ENCODE results near the gene SDK1. TPM values are rescaled to one million over a fixed set of nuclear protein-coding genes. Genes with fewer than 3 reads are reported as not detected.

Gene SDK1
- total RNA-seq, 2 donors from 2014 or later: 19.8 to 32.4 TPM

GRCh38 chr7:3862774-3863173 lies 561.7 kb downstream of the SDK1 start:
- Histone ChIP-seq H3K9me3 (no peaks in the 10 kb centered on the region), H3K36me3 (replicated peaks in 1 of 2; ENCODE audit: insufficient read depth in 1 of 2, low read depth in 2 of 2) (no peaks in the 10 kb centered on the region), H3K27ac (no peak overlapping the region), H3K4me3 (no peak overlapping the region), H3K4me1 (no peaks in the 10 kb centered on the region), H3K27me3 (no peaks in the 10 kb centered on the region)
- ATAC-seq: no peak
- intact Hi-C loops (cut with DNase I): no loop called here
- TF ChIP-seq POLR2A (IDR thresholded peaks at IDR 0.05) (no peak), CTCF (IDR thresholded peaks at IDR 0.05) (no peak)
- 88% methylated on average over 4 of the region's 4 CpGs; no CpG with 5 or more reads in 1 of the 2 donors for WGBS, 2 donors
- no peak for DNase-seq

- H3K4me3 ChIP-seq: no peak overlapping the region
- 88% methylated on average over 5 of the region's 5 CpGs for WGBS, 2 donors
- TF ChIP-seq CTCF (IDR thresholded peaks at IDR 0.05): no peak
- no peak for TF ChIP-seq POLR2A (IDR thresholded peaks at IDR 0.05)
- H3K36me3 ChIP-seq (replicated peaks in 1 of 2; ENCODE audit: insufficient read depth in 1 of 2, low read depth in 2 of 2): no peaks in the 10 kb centered on the region
- peak in 1 of 4 donors; percentile 22 for DNase-seq
- H3K27ac ChIP-seq: no peak overlapping the region
- intact Hi-C loops (cut with DNase I): no loop called here
- no peaks in the 10 kb centered on the region for H3K4me1 ChIP-seq
- no peak for ATAC-seq
- no peaks in the 10 kb centered on the region for H3K9me3 ChIP-seq
- no peaks in the 10 kb centered on the region for H3K27me3 ChIP-seq
These were observed 565.2 kb downstream of the SDK1 start for GRCh38 chr7:3866277-3866676.

GRCh38 chr7:3867863-3868262 lies 566.8 kb downstream of the SDK1 start:
- Histone ChIP-seq H3K4me1 (no peaks in the 10 kb centered on the region), H3K27ac (no peak overlapping the region), H3K36me3 (replicated peaks in 1 of 2; ENCODE audit: insufficient read depth in 1 of 2, low read depth in 2 of 2) (no peaks in the 10 kb centered on the region), H3K4me3 (no peak overlapping the region), H3K27me3 (no peaks in the 10 kb centered on the region), H3K9me3 (no peaks in the 10 kb centered on the region)
- no peak for DNase-seq
- intact Hi-C loops (cut with DNase I): no loop called here
- TF ChIP-seq POLR2A (IDR thresholded peaks at IDR 0.05) (no peak), CTCF (IDR thresholded peaks at IDR 0.05) (no peak)
- peak; percentile 21 for ATAC-seq
- 76 to 88% methylated on average over 5 of the region's 5 CpGs for WGBS, 2 donors

- DNase-seq: peak in 1 of 4 donors; percentile 40
These were observed 578.5 kb downstream of the SDK1 start for GRCh38 chr7:3879355-3880075.

More at GRCh38 chr7:3879355-3880075, 578.5 kb downstream of the SDK1 start:
- no peak overlapping the region for H3K27ac ChIP-seq
- TF ChIP-seq POLR2A (IDR thresholded peaks at IDR 0.05) (no peak), CTCF (IDR thresholded peaks at IDR 0.05) (no peak)
- H3K4me3 ChIP-seq: no peak overlapping the region
- no peaks in the 10 kb centered on the region for H3K9me3 ChIP-seq
- H3K4me1 ChIP-seq: no peaks in the 10 kb centered on the region
- WGBS, 2 donors: 60 to 66% methylated on average over 14 of the region's 14 CpGs
- no peak for ATAC-seq
- H3K27me3 ChIP-seq: no peaks in the 10 kb centered on the region
- H3K36me3 ChIP-seq (replicated peaks in 1 of 2; ENCODE audit: insufficient read depth in 1 of 2, low read depth in 2 of 2): no peaks in the 10 kb centered on the region
- intact Hi-C loops (cut with DNase I): no loop called here

Measured in body of pancreas (tissue), 4 donors.